Measurements from ENCODE around the gene FUS. TPM values are rescaled to one million over a fixed set of nuclear protein-coding genes. Genes with fewer than 3 reads are reported as not detected.

FUS gene
- total and polyA plus RNA-seq, 2 of the 13 experiments (the other 11 are each of a cell fraction or from before 2014, with no cell fraction given), result 68.1 to 168 TPM

DNA sequence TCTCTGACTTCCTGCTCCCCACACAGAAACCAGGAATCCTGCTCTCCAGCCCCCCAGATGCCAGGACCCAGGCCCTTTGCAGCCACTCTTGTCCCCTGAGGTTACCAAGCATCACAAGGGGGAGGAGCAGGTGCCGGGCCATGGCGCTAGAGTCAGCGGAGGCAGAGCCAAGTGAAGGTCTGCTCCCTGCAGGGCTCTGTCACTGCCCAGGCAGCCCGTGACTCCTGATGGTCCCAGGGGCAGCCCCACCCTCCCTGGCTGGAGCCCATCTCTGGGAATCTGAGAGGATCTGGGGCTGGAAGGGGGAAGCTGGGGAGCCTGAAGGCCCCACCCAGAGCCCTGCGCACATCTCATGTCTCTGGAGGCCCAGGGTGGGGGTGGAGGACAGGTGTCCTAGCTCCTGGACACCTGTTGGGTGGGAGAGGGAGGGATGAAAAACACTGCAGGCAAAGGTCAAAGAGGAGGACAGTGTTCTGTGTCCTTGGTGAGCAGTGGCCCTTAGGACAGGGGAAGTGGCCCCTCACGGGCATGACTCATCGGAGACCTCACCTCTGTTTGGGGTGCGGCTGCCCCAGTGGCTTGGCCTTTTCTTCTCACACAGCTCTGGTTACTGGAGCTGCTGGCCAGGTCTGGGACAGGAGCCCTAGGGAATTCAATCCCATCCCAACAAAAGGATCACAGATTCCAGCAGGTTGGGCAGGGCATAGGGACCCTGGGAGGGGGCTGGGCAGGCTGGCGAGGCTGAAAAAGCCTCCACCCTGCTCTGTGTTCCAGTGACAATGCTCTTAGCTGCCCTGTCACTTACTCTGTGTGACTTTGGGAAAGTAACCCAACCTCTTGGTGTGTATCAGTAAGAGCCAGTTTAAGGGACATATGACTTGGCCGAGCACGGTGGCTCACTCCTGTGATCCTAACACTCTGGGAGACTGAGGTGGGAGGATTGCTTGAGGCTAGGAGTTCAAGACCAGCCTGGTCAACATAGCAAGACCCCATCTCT, 29.7 kb upstream of the FUS start, which contains the start of gene PRSS36 (continued):
- TF ChIP-seq ZNF407 (CRISPR knock-in tag; IDR thresholded peaks at IDR 0.05; ENCODE audit: not compliant biosample characterization) (no peak), ZNF646 (CRISPR knock-in tag; IDR thresholded peaks at IDR 0.05) (no peak), KDM5A (IDR thresholded peaks at IDR 0.05; ENCODE audit: borderline replicate concordance, low read length) (no peak), ARNT2 (CRISPR knock-in tag; IDR thresholded peaks at IDR 0.05; ENCODE audit: low read depth) (no peak), PHF21A (CRISPR knock-in tag; IDR thresholded peaks at IDR 0.05) (0 out of 2 replicates have a peak, but pooled peaks have one; percentile 23), BRF2 (CRISPR knock-in tag; IDR thresholded peaks at IDR 0.05) (no peak), HDAC2 (CRISPR knock-in tag; IDR thresholded peaks at IDR 0.05) (no peak), ZNF614 (CRISPR knock-in tag; IDR thresholded peaks at IDR 0.05; ENCODE audit: borderline replicate concordance) (no peak), MXD4 (CRISPR knock-in tag; IDR thresholded peaks at IDR 0.05) (no peak), TARDBP (CRISPR knock-in tag; IDR thresholded peaks at IDR 0.05) (no peak), GATAD2A (CRISPR knock-in tag; IDR thresholded peaks at IDR 0.05) (no peak)

Data from HepG2 (cell line).